GM19455 (cell line): ENCODE data around the gene B3GNT2.
"Not testable (repeated sequence)": the region's sequence is repeated elsewhere in the genome, so short reads cannot be mapped to it uniquely, and the experiment has no call there.

Experiments used
- ATAC-seq: cut with Tn5 transposase; IDR thresholded peaks from one replicate; pipeline ENCODE4 v1.9.1; 2021; ENCODE audit not compliant: unreplicated experiment

The B3GNT2 gene

DNA sequence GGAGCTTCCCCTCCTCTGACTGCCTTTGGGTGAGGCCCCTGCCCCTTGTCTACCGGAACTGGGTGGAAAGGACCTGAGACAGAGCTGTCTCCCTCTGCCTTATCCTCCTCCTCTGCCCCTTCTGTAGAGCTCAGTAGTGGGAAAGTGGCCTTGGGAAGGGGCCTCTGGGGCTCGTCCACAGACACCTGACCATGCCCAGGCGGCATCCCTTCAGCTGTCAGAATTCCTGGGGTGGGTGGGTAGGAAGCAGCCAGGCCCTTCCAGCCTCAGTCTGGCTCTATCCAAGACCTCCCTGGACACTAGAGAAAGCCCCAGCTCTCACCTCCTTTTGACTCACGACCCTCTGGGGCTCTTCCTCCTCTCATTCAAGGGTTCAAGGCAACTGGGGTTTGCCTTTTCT, 35.6 kb downstream of the B3GNT2 start:
- ATAC-seq, result no peak

DNA sequence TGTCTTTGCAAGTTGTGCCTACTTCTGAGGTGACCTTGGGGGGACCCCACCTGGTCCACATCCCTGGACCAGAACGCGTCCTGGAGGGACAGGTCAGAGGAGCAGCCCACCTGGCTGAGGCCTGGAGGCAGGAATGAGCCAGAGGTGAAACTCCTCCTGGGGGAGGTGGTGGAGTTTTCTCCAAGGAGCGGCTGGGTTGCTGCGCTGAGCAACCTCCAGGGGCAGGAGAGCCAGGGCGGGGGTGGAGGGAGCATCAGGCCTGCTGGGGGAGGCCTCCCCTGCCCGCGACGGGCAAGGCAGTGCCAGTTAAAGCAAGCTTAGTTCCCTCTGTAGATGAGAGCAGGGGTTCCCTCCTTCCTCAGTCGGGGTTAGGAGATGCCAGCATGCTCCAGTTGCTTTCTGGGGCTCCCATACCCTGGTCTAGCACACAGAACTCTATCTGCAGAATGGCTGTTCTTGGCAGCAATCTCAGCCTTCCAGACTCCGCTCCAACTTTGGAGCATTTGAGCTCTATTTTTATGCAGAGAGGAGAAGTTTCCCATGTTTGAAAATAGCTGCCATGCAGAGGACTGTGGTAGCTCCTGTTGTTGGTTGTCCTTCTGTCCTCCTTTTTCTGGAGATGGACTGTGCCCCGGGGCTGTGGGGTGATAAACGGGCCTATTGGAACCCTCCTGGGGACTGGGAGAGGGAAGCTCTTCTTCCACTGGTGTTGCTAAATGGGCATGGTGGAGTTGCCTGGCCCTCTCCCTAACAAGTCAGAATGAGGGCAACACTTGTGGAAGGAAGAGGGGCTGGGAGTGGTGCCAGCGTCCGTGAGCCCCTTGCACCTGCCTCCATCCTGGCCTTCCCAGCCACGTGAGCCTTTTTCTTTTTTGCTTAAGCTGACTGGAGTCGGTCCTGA, 39.1 kb downstream of the B3GNT2 start:
- no peak for ATAC-seq

DNA sequence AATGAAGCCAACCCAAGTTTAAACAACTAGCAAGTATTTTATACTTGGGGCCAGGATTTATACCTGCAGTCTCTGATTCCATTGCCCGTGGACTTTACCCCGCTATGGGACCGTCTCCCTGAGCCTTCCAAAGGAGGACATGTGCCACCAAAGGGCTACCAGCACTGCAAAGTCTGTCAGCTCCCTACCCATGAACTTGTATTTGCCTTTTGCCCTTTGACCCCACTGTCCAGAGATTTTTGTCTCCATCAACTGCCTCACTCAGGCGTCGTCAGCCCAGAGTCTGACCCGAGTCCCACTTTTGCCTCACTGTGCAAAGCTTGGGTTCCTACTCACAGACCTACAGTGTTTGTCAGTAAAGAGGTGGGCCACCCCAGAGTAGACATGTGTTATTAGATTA, 40.6 kb downstream of the B3GNT2 start:
- ATAC-seq, result no peak

DNA sequence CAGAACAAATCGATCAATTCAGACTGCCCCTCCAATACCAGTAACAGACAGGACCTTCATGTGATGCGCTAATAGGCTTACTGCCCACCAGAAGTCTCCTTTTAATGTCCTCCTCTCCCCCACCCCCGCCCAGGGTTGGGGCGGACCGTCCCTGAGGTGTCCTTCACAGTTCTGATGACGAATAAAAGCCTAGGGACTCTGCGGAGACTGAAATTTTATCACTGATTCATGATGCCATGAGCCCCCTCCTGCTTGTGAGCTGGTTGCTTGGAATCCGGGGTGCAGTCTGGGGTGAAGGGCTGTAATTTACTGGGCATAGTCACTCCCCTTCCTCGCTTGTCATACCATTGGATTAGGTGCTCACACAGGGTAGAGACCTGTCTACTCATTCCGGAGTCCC, 42.3 kb downstream of the B3GNT2 start:
- no peak for ATAC-seq

DNA sequence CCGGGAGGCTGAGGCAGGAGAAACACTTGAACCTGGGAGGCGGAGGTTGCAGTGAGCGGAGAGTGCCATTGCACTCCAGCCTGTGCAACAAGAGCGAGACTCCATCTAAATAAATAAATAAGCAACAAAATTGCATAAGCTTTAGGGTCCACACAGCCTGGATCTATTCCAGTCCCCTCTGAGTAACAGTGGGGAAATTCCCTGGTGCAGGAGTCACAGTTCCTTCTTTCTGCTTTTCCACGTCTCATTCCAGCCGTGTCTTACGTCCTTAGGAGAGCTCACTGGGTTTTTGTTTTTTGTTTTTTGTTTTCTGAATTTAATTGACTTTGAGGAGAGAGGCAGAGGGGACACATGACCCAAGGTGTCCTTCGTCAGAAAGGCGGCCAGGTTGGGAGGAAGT, 44.6 kb downstream of the B3GNT2 start:
- no peak for ATAC-seq

DNA sequence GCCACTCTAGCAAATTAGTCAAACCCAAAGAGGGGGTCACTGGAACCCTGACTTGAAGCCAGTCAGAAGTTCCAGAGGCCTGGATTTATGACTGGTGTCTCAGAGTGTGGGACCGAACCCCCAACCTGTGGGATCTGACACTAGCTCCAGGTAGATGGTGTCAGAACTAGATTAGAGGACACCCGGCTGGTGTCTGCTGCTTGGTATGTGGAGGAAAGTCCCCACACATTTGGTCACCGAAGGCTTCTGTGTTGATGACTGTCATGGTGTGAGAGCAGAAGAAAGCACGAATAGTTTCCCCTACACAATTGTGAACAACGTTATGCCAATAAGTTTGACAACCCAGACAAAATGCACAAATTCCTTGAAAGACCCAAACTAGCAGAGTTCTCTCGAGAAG, 48.1 kb downstream of the B3GNT2 start:
- no peak for ATAC-seq

DNA sequence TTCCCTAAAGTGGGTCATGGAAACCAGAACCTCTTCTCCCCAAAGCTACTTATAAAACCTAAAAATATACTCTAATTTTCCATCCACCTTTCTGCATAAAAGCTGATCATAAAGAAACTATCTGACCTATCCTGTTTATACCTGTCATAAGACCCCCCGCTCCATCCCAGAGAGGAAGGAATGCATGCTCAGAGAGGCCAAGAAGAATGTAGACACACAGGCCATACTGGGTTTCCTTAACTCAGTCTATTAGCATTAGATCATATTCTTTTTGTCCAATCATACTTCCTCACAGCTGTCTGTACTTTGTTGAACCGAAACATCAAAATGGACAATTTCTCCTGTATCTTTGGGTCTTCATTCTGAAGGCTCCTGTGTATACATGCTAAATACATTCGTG, 52.3 kb downstream of the B3GNT2 start:
- ATAC-seq, result no peak

DNA sequence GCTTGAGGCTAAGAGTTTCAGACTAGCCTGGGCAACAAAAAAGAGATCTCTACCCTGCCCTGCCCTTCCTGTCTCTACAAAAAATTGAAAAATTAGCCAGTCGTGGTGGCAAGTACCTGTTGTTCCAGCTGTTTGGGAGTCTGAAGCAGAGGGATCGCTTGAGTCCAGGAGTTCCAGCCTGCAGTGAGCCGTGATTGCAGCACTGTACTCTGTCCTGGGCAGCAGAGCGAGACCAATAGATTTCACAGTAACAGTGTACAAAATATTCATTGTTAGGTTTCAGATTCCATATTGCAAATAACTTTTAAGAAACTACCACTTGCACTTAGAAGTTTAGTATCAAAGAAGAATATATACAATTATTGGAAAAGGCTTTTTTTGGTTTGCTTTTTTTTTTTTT, 54.3 kb downstream of the B3GNT2 start:
- no peak for ATAC-seq

DNA sequence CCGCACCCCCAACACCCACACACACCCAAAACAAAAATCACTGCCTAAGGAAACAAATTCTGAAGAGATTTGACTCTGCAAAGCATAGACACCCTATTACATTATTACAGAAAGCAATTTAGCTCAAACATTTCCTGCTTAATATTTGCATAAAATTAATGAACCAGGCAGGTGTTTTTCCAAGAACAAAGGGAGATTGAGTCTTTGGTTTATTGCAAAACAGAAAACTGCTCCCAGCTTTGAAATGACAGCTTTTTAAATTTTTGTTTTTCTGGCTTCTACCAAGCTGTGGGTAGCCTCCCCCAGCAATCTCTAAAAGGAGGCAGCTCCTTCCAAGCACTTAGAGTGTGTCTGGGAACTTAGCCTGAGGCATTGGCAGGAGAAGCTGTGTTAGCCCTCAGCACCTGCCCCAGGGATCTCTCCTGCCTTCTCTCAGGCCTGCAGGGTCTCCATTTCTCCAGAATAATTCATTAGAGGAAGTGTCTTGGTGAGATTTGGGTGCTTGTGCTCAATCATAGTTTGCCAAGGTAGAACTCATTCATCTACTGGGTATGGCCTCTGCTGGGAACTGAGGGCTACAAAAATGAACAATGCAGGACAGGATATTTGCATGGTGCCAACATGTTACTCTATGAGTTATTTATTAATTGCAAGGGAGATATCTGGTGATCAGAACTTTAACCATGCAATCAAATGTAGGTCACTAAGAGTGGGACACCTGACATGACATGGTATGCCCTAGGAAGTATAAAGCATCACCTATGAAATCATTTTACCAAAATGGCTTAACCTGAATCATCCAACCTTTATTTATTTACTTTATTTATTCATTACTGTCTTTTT, 58.7 kb downstream of the B3GNT2 start:
- no peak for ATAC-seq

DNA sequence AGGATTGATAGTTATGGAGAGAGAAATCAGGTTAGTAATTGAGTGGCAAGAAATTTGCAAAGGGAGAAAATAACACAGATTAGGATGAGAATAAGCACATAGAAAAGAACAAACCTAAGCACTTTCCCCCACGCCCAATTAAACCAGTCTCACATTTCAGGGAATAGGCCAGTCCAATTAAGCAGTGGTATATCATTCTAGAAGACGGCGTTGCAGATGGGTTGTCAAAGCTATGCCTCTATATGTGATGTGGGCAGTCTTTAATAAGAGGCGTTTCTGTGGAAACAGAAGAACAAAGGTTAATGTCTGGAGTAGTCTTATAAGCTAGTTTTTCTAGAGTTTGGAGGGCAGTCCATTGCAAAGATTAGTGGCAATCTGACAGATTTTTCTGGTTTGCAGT, 61.6 kb downstream of the B3GNT2 start:
- ATAC-seq, result no peak

DNA sequence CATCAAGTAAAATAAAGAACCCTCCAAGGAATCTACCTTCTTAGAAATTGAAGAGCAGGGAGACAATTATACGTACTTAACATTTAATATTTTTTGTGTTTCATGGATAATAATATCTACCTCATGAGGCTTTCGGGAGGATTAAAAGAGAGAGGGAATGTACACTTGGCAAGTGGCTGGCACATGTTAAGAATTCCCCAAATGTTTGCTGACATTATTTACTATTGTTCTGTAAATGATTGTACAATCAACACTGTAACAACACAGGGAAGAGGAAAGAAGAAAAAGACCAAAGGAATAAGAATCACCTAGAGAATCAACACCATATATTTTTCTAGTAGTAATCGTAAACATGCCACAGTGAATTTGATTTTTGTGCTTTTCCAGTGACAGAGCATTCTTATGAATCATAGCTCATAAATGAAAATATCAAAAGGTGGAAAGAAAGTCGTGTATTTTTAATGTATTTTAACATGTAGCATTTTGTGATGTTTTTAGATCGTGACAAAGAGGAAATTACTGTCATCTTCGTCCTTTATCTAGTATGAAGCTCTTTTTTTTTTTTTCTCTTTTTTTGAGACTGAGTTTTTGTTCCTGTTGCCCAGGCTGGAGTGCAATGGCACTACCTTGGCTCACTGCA, 67.3 kb downstream of the B3GNT2 start:
- no peak for ATAC-seq

DNA sequence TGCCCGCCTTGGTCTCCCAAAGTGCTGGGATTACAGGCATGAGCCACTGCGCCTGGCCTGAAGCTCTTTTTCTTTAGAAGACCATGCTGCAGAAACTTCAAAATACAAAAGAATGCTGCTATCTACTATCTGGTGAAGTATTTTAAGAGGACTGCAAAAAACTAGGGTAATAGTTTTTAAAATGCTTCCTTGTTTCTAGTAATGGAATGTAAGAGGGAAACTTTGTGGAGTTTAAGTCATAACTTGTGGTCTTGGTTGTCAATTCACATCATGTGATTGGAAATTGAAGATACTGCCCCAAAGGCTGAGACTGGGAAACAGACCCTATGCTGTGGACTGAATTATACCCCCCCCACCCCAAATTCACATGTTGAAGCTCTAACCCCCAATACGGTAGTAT, 68.3 kb downstream of the B3GNT2 start:
- ATAC-seq, result no peak

DNA sequence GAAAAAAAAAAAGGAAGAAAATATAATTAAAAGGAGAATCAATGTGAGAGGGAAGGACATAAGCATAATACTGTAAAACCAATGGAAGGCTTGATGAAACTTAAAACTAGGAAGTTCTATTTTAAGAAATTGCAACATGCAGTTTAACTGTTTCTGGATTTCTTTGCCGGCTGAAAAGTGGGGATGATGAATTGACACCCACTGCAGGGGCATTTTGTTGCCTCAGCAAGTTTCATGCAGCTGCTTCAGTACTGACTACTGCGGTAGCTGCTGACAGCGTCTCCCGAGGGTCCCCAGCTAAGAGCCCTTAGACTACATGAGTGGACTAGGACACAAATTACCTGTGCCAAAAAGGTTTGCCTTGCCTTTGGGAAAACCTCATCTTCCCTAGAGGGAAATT, 69.2 kb downstream of the B3GNT2 start:
- ATAC-seq, result no peak

DNA sequence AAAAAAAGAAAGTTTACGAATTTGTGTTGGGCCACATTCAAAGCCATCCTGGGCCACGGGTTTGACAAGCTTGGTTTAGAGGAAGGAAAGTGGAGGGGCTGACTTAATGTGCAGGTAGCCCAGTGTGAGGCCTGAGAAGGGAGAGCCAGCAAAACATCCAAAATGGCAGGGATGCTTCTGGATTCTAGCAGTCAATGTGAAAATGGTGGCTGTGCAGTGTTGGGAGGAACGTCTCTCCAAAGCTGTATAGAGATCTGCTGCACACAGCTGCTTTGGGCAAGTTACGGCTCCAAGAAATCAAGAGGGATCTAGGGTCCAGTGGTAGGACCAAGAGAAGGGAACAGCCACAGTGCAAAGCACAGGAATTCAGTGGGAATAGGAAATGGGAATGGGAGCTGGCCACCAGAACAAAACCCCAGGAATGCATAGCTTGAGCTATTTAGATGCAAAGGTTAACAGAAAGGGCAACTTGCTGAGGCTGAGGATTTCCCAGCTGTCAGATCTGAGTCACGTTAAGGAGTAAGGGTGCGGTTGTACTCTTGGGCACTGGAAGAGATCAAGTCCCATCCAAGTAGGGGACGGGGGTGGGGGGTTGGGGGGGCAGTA, 70.6 kb downstream of the B3GNT2 start:
- ATAC-seq, result no peak

DNA sequence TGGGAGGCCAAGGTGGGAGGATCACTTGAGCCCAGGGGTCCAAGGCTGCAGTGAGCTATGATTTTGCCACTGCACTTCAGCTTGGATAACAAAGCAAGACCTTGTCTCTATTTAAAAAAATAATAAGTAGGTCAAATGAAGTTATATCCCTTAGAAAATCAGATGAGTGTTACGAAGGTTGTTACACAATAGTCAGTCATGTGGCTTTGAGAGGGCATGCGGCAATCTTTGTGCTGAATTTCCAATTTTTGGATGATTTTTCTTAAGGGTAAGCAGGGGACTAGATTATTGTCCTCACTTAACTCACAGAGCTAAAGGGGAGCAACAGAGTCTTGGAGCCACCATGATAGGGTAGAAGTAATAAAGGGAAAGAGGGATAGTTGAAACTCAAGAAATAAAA, 71.8 kb downstream of the B3GNT2 start:
- ATAC-seq, result no peak

DNA sequence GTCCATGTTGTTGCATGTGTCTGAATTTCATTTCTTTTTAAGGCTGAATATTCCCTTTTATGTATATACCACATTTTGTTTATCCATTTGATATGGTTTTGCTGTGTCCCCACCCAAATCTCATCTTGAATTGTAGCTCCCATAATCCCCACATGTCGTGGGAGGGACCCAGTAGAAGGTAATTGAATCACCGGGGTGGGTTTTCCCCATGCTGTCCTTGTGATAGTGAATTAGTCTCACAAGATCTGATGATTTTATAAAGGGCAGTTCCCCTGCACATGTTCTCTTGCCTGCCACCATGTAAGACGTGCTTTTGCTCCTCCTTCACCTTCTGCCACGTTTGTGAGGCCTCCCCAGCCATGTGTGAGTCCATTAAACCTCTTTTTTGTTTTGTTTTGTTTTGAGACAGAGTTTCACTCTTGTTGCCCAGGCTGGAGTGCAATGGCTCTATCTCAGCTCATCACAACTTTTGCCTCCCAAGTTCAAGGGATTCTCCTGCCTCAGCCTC, 72.8 kb downstream of the B3GNT2 start:
- ATAC-seq, result not testable (repeated sequence)

DNA sequence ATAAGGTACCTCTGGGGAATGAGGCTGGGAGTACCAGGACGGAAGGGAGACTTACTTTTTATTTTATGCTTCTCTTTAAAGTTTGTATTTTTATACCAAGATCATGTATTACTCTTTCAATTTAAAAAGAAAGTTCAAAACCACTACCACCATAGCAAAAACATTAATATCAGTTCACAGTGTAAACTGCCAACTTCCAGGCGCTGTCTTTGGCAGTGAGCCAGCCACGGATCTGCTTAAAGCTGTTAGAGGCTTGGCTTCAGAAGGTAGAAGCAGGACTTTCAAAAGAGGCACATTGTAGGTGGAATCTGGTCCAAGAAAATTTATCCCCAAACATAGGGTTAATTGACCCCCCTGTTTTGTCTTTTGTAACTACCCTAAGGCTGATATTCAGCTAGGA, 74.8 kb downstream of the B3GNT2 start:
- ATAC-seq, result no peak
